IMR-90 (cell line): ENCODE results near the gene NHSL2. TPM values are rescaled to one million over a fixed set of nuclear protein-coding genes. Genes with fewer than 3 reads are reported as not detected.

Experiments
- ATAC-seq: fragments of 200-7000 bp; cut with Tn5 transposase; 2 replicates; pipeline ENCODE4 v1.9.1; 2020; ENCODE audit warnings: low read depth, mild to moderate bottlenecking, moderate library complexity
- BruUV-seq: library from RNA; stranded (reverse); fragments of 400-500 nt; replicated peaks from 2 replicates; lab custom pipeline; 2021; lab: Mats Ljungman, UMichigan
- CTCF ChIA-PET: fragments of 300-600 bp; formaldehyde crosslinking; extraction: SDS; loops from one replicate; lab custom pipeline; 2021; ENCODE audit warnings: antibody characterized with exemption; lab: Yijun Ruan, JAX
- POLR2A ChIA-PET: fragments of 300-600 bp; sonication (Branson Sonifier 250); formaldehyde crosslinking; loops from one replicate; lab custom pipeline; 2022; ENCODE audit warnings: antibody characterized with exemption; ENCODE audit not compliant: unreplicated experiment; lab: Charles Lee
- DNase-seq: peaks from one replicate; pipeline ENCODE4 v3.0.0; 2013
- H2AFZ ChIP-seq: replicated peaks from 2 replicates; pipeline ENCODE3; 2013; ENCODE audit warnings: low read length, mild to moderate bottlenecking; ENCODE audit not compliant: poor library complexity
- H2AK5ac ChIP-seq: 2 replicates; pipeline ENCODE4 v1.6.1; 2013; ENCODE audit warnings: low read depth, low read length, inconsistent platforms
- H2AK9ac ChIP-seq: replicated peaks from 2 replicates; pipeline ENCODE3; 2013; ENCODE audit warnings: mild to moderate bottlenecking, low read depth, low read length, moderate library complexity; ENCODE audit not compliant: poor library complexity
- H2BK120ac ChIP-seq: 2 replicates; pipeline ENCODE4 v1.6.1; 2013; ENCODE audit warnings: low read depth, low read length, inconsistent platforms
- H2BK15ac ChIP-seq: 3 replicates; pipeline ENCODE4 v1.6.1; 2013; ENCODE audit warnings: low read depth, low read length, inconsistent platforms
- H2BK20ac ChIP-seq: 2 replicates; pipeline ENCODE4 v1.6.1; 2013; ENCODE audit warnings: low read depth, mild to moderate bottlenecking, inconsistent platforms, low read length, moderate library complexity
- H2BK5ac ChIP-seq: 2 replicates; pipeline ENCODE4 v1.6.1; 2013; ENCODE audit warnings: mild to moderate bottlenecking, low read depth, low read length, inconsistent platforms; ENCODE audit not compliant: poor library complexity, severe bottlenecking
- H3K14ac ChIP-seq: replicated peaks from 2 replicates; pipeline ENCODE4 v1.6.1; 2013; ENCODE audit warnings: low read depth, low read length, inconsistent platforms
- H3K18ac ChIP-seq: 2 replicates; pipeline ENCODE4 v1.6.1; 2013; ENCODE audit warnings: low read depth, low read length, control low read depth
- H3K23ac ChIP-seq: 2 replicates; pipeline ENCODE4 v1.6.1; 2013; ENCODE audit warnings: low read depth, low read length, inconsistent platforms
- H3K27ac ChIP-seq: 2 replicates; pipeline ENCODE4 v1.5.1; 2013; ENCODE audit warnings: mild to moderate bottlenecking, control low read depth, low read length; ENCODE audit not compliant: insufficient read depth
- H3K27me3 ChIP-seq: 2 replicates; pipeline ENCODE4 v1.6.1; 2013; ENCODE audit warnings: low read length; ENCODE audit not compliant: control insufficient read depth, insufficient read depth
- H3K36me3 ChIP-seq: 2 replicates; pipeline ENCODE4 v1.6.1; 2013; ENCODE audit warnings: low read length, mixed read lengths; ENCODE audit not compliant: control insufficient read depth, insufficient read depth
- H3K4ac ChIP-seq: 2 replicates; pipeline ENCODE4 v1.6.1; 2013; ENCODE audit warnings: low read depth, low read length, inconsistent platforms
- H3K4me1 ChIP-seq: 2 replicates; pipeline ENCODE4 v1.6.1; 2013; ENCODE audit warnings: low read length, mixed read lengths; ENCODE audit not compliant: control insufficient read depth, insufficient read depth
- H3K4me2 ChIP-seq: 2 replicates; pipeline ENCODE4 v1.6.1; 2013; ENCODE audit warnings: low read depth, mild to moderate bottlenecking, control low read depth, low read length, moderate library complexity
- H3K4me3 ChIP-seq: 2 replicates; pipeline ENCODE4 v1.5.1; 2013; ENCODE audit warnings: low read depth, mild to moderate bottlenecking, control low read depth, low read length, moderate library complexity; ENCODE audit not compliant: insufficient read depth
- H3K56ac ChIP-seq: 2 replicates; pipeline ENCODE4 v1.6.1; 2013; ENCODE audit warnings: low read length, inconsistent platforms; ENCODE audit not compliant: insufficient read depth; ENCODE audit errors: extremely low read depth
- H3K79me1 ChIP-seq, 2 experiments: 2 replicates each; pipeline ENCODE4 v1.6.1; 2013; ENCODE audit warnings: low read length in 2 of 2, inconsistent platforms in 1 of 2, low read depth in 1 of 2
- H3K9ac ChIP-seq: 2 replicates; pipeline ENCODE4 v1.6.1; 2013; ENCODE audit warnings: low read depth, low read length, control low read depth
- H3K9me1 ChIP-seq: 2 replicates; pipeline ENCODE4 v1.6.1; 2013; ENCODE audit warnings: low read length, inconsistent platforms; ENCODE audit not compliant: insufficient read depth
- H3K9me3 ChIP-seq: 2 replicates; pipeline ENCODE4 v1.6.1; 2013; ENCODE audit warnings: low read length; ENCODE audit not compliant: control insufficient read depth, insufficient read depth
- H4K20me1 ChIP-seq: 2 replicates; pipeline ENCODE4 v1.6.1; 2013; ENCODE audit warnings: low read length, inconsistent platforms; ENCODE audit not compliant: insufficient read depth
- H4K5ac ChIP-seq: 2 replicates; pipeline ENCODE4 v1.6.1; 2013; ENCODE audit warnings: mild to moderate bottlenecking, low read depth, low read length, control low read depth
- H4K8ac ChIP-seq, 2 experiments: 2 replicates each; pipeline ENCODE4 v1.6.1; 2013; ENCODE audit warnings: low read depth in 2 of 2, low read length in 2 of 2, control low read depth in 1 of 2, inconsistent platforms in 1 of 2
- H4K91ac ChIP-seq: 2 replicates; pipeline ENCODE4 v1.6.1; 2013; ENCODE audit warnings: low read depth, low read length, inconsistent platforms; ENCODE audit not compliant: insufficient read depth
- CEBPB ChIP-seq: IDR thresholded peaks from 2 replicates; pipeline ENCODE4 v1.6.1; 2012; ENCODE audit warnings: low read depth, low read length, improper control_type of control experiment
- CTCF ChIP-seq: conservative IDR thresholded peaks from 2 replicates; pipeline ENCODE4 v1.5.1; 2012; ENCODE audit warnings: mild to moderate bottlenecking, low read depth, low read length, improper control_type of control experiment
- FOS ChIP-seq: fragments of 150-350 bp; IDR thresholded peaks from 2 replicates; pipeline ENCODE4 v1.6.1; 2016; ENCODE audit warnings: low read depth, low read length
- MAZ ChIP-seq: IDR thresholded peaks from 2 replicates; pipeline ENCODE4 v1.6.1; 2012; ENCODE audit warnings: low read depth, mild to moderate bottlenecking, low read length, improper control_type of control experiment, moderate library complexity, borderline replicate concordance
- MXI1 ChIP-seq: IDR thresholded peaks from 2 replicates; pipeline ENCODE4 v1.6.1; 2012; ENCODE audit warnings: low read depth, mild to moderate bottlenecking, low read length, moderate library complexity, borderline replicate concordance
- POLR2A ChIP-seq: IDR thresholded peaks from 2 replicates; pipeline ENCODE4 v1.6.1; 2012; ENCODE audit warnings: mild to moderate bottlenecking, low read depth, low read length
- RCOR1 ChIP-seq: IDR thresholded peaks from 2 replicates; pipeline ENCODE4 v1.6.1; 2012; ENCODE audit warnings: mild to moderate bottlenecking, low read length, improper control_type of control experiment; ENCODE audit not compliant: insufficient replicate concordance
- RFX5 ChIP-seq: IDR thresholded peaks from 2 replicates; pipeline ENCODE4 v1.8.0; 2012; ENCODE audit warnings: low read depth, mild to moderate bottlenecking, low read length, moderate library complexity
- WGBS, 2 experiments: methylation state at CpG; one replicate each; pipeline versions ENCODE4 v1.1.5 to v1.1.7; 2013; ENCODE audit warnings: missing lambda C conversion rate in 2 of 2; ENCODE audit not compliant: insufficient read length in 1 of 2; ENCODE audit errors: extremely low coverage in 2 of 2; 5-methylcytosine and 5-hydroxymethylcytosine counted together
- dilution Hi-C: fragments of 300-500 bp; cut with HindIII; formaldehyde crosslinking; loops from one replicate; pipeline ENCODE4 v1.14.3; 2018; ENCODE audit warnings: low sequenced_read_pairs; ENCODE audit not compliant: unreplicated experiment
- in situ Hi-C: fragments of 300-500 bp; cut with MboI; formaldehyde crosslinking; loops from 3 replicates; pipeline ENCODE4 v1.14.3; 2019; ENCODE audit warnings: low sequenced_read_pairs, inconsistent platforms, mixed read lengths
- intact Hi-C: fragments of 100-400 bp; cut with micrococcal nuclease; formaldehyde crosslinking; loops from 2 replicates; pipeline ENCODE4 v1.10.0; 2022
- polyA plus RNA-seq, 3 experiments: library from polyadenylated mRNA; depleted of rRNA; stranded (reverse); fragments of >200 nt; gene quantifications; 2 replicates each; pipeline ENCODE4 v1.2.3, GENCODE V29; 2012; ENCODE audit warnings: low replicate concordance in 1 of 3
- total RNA-seq: library from RNA; depleted of rRNA; stranded (reverse); fragments of >200 nt; gene quantifications from 2 replicates; pipeline ENCODE4 v1.2.3, GENCODE V29; 2012

Gene NHSL2
- total and polyA plus RNA-seq, 2 of the 4 experiments (the other 2 are of a cell fraction), result 0.72 to 0.75 TPM

- H3K56ac ChIP-seq, result no peak overlapping the region
- intact Hi-C loops (no loop called here), in situ Hi-C loops (no loop called here), dilution Hi-C loops (no loop called here)
- no peak overlapping the region for H4K8ac ChIP-seq
- H4K5ac ChIP-seq, result no peak overlapping the region
- DNase-seq (no peak), ATAC-seq (no peak)
- H3K9me1 ChIP-seq, result no peaks in the 10 kb centered on the region
- H3K14ac ChIP-seq, result no peak overlapping the region
- 68% methylated on average over 2 of the region's 3 CpGs; no CpG with 5 or more reads in 1 of the 2 experiments for WGBS, 2 experiments
- no peak overlapping the region for H2BK15ac ChIP-seq
- H2AK9ac ChIP-seq, result no peak overlapping the region
- no peaks in the 10 kb centered on the region for H3K79me1 ChIP-seq
- no peak overlapping the region for H3K4me2 ChIP-seq
- no peak overlapping the region for H3K23ac ChIP-seq
- H3K4me1 ChIP-seq, result no peaks in the 10 kb centered on the region
- TF ChIP-seq MAZ (no peak), RFX5 (no peak), FOS (no peak), CEBPB (no peak), POLR2A (no peak), RCOR1 (no peak), CTCF (no peak), MXI1 (no peak)
- H3K27ac ChIP-seq, result no peak overlapping the region
- no peak overlapping the region for H2AK5ac ChIP-seq
- no peak overlapping the region for H2AFZ ChIP-seq
- H3K36me3 ChIP-seq, result no peaks in the 10 kb centered on the region
- peaks cover 40% of the 10 kb centered on the region for H3K27me3 ChIP-seq
- H2BK20ac ChIP-seq, result no peak overlapping the region
- ChIA-PET CTCF (no interaction called here), POLR2A (no interaction called here)
- no peak overlapping the region for H2BK120ac ChIP-seq
- H3K4me3 ChIP-seq, result no peak overlapping the region
- H3K4ac ChIP-seq, result no peak overlapping the region
- peaks cover 4% of the 10 kb centered on the region; the same call in 1 of the 2 replicates for H3K9me3 ChIP-seq
- no peak overlapping the region for H3K9ac ChIP-seq
- no peak overlapping the region for H4K91ac ChIP-seq
- H2BK5ac ChIP-seq, result no peak overlapping the region
- no peaks in the 10 kb centered on the region for H4K20me1 ChIP-seq
- BruUV-seq, result no TSS peak
- no peak overlapping the region for H3K18ac ChIP-seq
Measured at GRCh38 chrX:71978164-71978563, 67.5 kb downstream of the NHSL2 start.
